ENCODE results near the gene DOCK3. TPM values are rescaled to one million over a fixed set of nuclear protein-coding genes. Genes with fewer than 3 reads are reported as not detected.
"Not testable (repeated sequence)": the region's sequence is repeated elsewhere in the genome, so short reads cannot be mapped to it uniquely, and the experiment has no call there.

Gene DOCK3
- total RNA-seq, 3 donors from 2014 or later, result 1.2 to 1.7 (median 1.5) TPM

DNA sequence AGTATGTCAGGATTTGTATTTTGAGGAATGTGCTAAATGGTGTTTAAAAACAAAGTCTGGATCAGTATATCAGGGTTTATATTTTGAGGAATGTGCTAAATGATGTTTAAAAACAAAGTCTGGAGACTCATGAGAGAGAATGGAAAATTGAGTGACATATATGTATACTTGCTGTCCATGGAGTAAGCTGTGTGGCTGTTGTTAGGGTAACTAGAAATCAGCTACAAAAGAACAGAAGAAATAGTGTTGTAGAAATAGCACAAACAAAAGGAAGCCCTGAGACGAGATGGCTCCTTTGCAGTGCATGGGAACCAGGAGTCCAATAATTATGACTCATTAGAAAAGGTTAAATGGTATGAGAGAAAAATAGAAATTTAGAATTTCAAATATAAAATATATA is 427.7 kb downstream of the DOCK3 start:
- ATAC-seq (no peak), DNase-seq (no peak)
- Mint-ChIP-seq H3K36me3 (ENCODE audit: insufficient read depth) (no peaks in the 10 kb centered on the region), H3K4me3 (no peak overlapping the region), H3K27me3 (ENCODE audit: low read depth) (peaks cover 5% of the 10 kb centered on the region), H3K4me1 (ENCODE audit: low read depth) (peaks cover 7% of the 10 kb centered on the region), H3K9me3 (peaks cover 9% of the 10 kb centered on the region)

DNA sequence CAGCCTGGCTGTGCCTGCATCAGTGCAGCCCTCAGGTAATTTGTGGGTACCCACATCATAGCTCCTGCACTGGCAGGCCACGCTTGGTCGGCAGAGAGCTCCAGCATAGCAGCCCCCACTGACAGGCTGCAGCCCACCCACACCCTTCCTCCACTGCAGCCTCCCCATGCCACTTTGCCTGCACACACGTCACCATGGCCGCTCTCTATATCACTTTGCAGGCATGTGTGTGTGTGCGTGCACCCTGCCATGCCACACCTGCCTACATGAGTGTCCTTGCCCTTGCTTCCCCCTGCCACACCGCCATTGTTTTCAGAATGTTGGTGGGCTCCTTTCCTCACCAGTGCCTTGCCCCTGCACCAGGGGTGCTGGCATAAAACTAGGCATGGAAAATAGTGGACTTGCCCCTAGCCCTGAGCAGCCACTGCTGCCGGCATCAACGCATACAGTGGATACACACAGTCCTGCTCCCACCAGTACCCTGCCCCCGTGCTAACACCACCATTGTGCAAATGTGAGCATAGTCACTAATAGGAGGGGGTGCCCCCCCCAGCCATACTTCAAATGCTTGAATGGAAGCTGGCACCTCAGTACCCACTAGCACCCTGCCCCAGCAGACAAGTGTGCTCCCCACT is 431.6 kb downstream of the DOCK3 start:
- DNase-seq (no peak), ATAC-seq (no peak)
- Mint-ChIP-seq H3K27me3 (ENCODE audit: low read depth) (peaks cover 5% of the 10 kb centered on the region), H3K9me3 (peaks cover 27% of the 10 kb centered on the region), H3K4me3 (no peak overlapping the region), H3K36me3 (ENCODE audit: insufficient read depth) (peaks cover 8% of the 10 kb centered on the region), H3K4me1 (ENCODE audit: low read depth) (no peaks in the 10 kb centered on the region)

DNA sequence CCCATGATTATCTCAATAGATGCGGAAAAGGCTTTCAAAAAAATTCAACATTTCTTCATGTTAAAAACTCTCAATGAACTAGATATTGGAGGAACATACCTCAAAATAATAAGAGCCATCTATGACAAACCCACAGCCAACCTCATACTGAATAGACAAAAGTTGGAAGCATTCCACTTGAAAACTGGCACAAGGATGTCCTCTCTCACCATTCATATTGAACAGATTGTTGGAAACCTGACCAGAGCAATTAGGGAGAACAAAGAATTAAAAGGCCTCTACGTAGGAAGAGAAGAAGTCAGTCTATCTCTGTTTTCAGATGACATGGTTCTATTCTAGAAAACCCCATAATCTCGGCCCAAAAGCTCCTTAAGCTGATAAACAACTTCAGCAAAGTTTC is 435.9 kb downstream of the DOCK3 start:
- Mint-ChIP-seq H3K9me3 (peaks cover 27% of the 10 kb centered on the region), H3K36me3 (ENCODE audit: insufficient read depth) (peaks cover 8% of the 10 kb centered on the region), H3K27me3 (ENCODE audit: low read depth) (peaks cover 5% of the 10 kb centered on the region), H3K4me1 (ENCODE audit: low read depth) (no peaks in the 10 kb centered on the region), H3K4me3 (no peak overlapping the region)
- no peak for DNase-seq
- ATAC-seq, result no peak

DNA sequence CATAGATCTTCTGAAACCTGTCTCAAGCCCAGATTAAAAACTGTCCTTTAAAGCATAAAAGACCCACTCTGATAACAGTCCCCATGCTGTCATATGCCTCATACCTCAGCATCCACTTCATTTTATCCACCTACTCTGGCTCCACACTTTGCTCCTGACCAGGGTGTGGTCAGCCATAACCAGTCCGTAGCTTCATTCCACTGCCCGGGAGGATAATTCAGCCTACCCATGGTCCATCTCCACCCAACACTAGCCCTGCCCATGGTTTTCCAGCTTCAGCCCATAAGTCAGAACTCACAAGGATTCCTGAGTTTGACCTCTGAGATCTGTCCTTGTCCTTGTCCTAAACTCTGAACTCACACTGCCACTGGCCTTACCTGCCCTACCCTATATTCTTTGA is 448.2 kb downstream of the DOCK3 start:
- peaks cover 16% of the 10 kb centered on the region for H3K9me3 Mint-ChIP-seq
- H3K36me3 Mint-ChIP-seq (ENCODE audit: insufficient read depth), result peaks cover 3% of the 10 kb centered on the region
- no peak overlapping the region for H3K4me3 Mint-ChIP-seq
- ATAC-seq (no peak), DNase-seq (no peak)
- peaks cover 8% of the 10 kb centered on the region for H3K27me3 Mint-ChIP-seq (ENCODE audit: low read depth)
- no peaks in the 10 kb centered on the region for H3K4me1 Mint-ChIP-seq (ENCODE audit: low read depth)

- H3K4me3 Mint-ChIP-seq, result no peak overlapping the region
- no peak for ATAC-seq
- peaks cover 3% of the 10 kb centered on the region for H3K36me3 Mint-ChIP-seq (ENCODE audit: insufficient read depth)
- no peak for DNase-seq
- no peaks in the 10 kb centered on the region for H3K4me1 Mint-ChIP-seq (ENCODE audit: low read depth)
- H3K9me3 Mint-ChIP-seq, result peaks cover 15% of the 10 kb centered on the region
- peaks cover 8% of the 10 kb centered on the region for H3K27me3 Mint-ChIP-seq (ENCODE audit: low read depth)
Observed at GRCh38 chr3:51123531-51123930, 448.8 kb downstream of the DOCK3 start.

DNA sequence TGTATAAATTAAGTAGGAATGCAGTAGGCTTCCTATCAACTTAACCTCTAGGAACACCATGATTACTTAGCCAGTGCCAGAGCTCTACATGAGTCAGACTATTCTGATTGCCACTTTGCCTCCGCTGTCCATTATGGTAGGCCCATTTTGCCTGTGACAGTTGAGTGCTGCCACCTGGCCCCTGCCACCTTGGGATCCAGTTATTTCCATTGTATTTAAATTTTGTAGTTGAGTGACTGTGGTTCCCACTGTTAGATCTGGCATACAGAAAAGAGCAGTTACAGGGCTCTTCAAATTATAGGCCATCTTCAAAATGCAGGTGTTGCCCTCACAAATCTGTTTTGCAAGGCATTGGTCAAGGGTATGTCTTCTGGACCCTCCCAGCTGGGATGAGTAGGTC is 456.9 kb downstream of the DOCK3 start:
- not testable (repeated sequence) for DNase-seq; H3K4me3 Mint-ChIP-seq; H3K4me1 Mint-ChIP-seq (ENCODE audit: low read depth); H3K27me3 Mint-ChIP-seq (ENCODE audit: low read depth); ATAC-seq; H3K36me3 Mint-ChIP-seq (ENCODE audit: insufficient read depth)
- H3K9me3 Mint-ChIP-seq, result peaks cover 14% of the 10 kb centered on the region

GRCh38 chr3:51137715-51138114 is 463.0 kb downstream of the DOCK3 start:
- H3K4me1 Mint-ChIP-seq (ENCODE audit: low read depth), result peaks cover 13% of the 10 kb centered on the region

GRCh38 chr3:51139616-51140015 is 464.9 kb downstream of the DOCK3 start:
- H3K4me1 Mint-ChIP-seq (ENCODE audit: low read depth), result peaks cover 13% of the 10 kb centered on the region
- H3K27me3 Mint-ChIP-seq (ENCODE audit: low read depth), result no peaks in the 10 kb centered on the region
- ATAC-seq, result no peak
- no peaks in the 10 kb centered on the region for H3K9me3 Mint-ChIP-seq
- H3K36me3 Mint-ChIP-seq (ENCODE audit: insufficient read depth), result no peaks in the 10 kb centered on the region
- H3K4me3 Mint-ChIP-seq, result no peak overlapping the region
- DNase-seq, result no peak

More at GRCh38 chr3:51137715-51138114, 463.0 kb downstream of the DOCK3 start:
- no peaks in the 10 kb centered on the region for H3K27me3 Mint-ChIP-seq (ENCODE audit: low read depth)
- no peaks in the 10 kb centered on the region for H3K9me3 Mint-ChIP-seq
- no peak overlapping the region for H3K4me3 Mint-ChIP-seq
- DNase-seq (no peak), ATAC-seq (no peak)
- no peaks in the 10 kb centered on the region for H3K36me3 Mint-ChIP-seq (ENCODE audit: insufficient read depth)

DNA sequence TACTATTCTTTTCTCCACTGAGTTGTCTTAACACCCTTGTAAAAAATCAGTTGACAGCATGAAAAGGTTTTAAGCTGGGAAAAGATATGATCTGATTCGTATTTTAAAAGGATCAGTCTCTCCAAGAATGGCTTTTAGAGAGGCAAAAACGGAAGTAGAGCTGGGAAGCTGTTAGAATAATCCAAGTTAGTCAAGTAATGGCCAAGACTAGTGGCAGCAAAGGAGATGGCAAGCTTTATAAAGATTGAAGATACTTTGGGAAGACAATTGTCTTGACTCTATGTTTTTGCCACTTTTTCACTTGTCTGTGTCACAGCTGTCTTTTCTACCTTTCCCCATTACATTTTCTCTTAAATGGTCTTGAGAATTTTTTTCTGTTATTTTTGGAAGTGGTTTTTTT is 466.8 kb downstream of the DOCK3 start:
- Mint-ChIP-seq H3K4me1 (ENCODE audit: low read depth) (peaks cover 13% of the 10 kb centered on the region), H3K4me3 (no peak overlapping the region), H3K9me3 (no peaks in the 10 kb centered on the region), H3K27me3 (ENCODE audit: low read depth) (no peaks in the 10 kb centered on the region), H3K36me3 (ENCODE audit: insufficient read depth) (no peaks in the 10 kb centered on the region)
- no peak for DNase-seq
- ATAC-seq, result no peak

DNA sequence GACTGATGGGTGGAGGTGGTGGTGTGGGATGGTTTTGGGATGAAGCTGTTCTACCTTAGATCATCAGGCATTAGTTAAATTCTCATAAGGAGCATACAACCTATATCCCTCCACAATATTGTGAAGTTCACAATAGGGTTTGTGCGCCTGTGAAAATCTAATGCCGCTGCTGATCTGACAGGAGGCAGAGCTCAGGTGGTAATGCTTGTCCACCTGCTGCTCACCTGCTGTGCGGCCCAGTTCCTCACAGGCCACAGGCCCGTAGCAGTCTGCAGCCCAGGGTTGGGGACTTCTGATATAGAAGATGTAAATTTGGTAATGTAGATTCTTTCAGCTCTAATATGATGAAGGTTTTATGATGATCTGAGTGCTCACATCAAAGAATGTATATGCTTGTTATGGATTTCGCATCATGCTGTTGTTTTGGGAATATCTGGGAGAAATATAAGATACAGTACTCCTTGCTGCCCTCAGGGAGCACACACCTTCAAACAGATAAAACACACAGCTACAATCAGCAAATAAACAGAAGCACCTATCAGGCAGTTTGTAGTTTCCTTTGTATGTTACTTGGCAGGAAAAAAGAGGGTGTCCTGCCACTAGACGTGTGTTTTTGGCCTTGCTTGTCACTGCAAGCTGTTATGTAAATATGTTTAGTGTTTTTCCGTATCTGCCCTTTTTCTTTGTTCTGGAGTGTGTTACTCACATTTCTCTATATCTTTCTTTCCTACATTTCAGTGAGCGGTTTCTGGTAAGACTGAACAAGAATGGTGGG is 471.3 kb downstream of the DOCK3 start:
- H3K4me3 Mint-ChIP-seq, result no peak overlapping the region
- H3K4me1 Mint-ChIP-seq (ENCODE audit: low read depth), result peaks cover 13% of the 10 kb centered on the region
- ATAC-seq (no peak), DNase-seq (no peak)
- H3K27me3 Mint-ChIP-seq (ENCODE audit: low read depth), result no peaks in the 10 kb centered on the region
- peaks cover 2% of the 10 kb centered on the region for H3K36me3 Mint-ChIP-seq (ENCODE audit: insufficient read depth)
- no peaks in the 10 kb centered on the region for H3K9me3 Mint-ChIP-seq

DNA sequence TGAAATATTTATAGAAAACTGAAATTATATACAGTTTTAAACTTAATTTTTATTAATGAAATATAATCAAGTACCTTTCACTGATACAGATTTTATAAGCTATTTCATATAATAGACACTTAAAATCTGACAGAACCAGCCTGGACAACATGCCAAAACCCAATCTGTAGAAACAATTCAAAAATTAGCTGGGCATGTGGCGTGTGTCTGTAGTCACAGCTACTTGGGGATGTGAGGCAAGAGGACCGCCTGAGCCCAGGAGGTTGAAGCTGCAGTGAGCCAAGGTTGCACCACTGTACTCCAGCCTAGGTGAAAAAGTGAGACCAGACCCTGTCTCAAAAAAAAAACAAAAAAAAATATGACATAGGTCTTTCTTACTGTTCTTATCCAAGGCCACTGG is 472.1 kb downstream of the DOCK3 start:
- no peak for ATAC-seq
- Mint-ChIP-seq H3K27me3 (ENCODE audit: low read depth) (no peaks in the 10 kb centered on the region), H3K36me3 (ENCODE audit: insufficient read depth) (peaks cover 2% of the 10 kb centered on the region)

GRCh38 chr3:51156147-51156546 is 481.4 kb downstream of the DOCK3 start:
- Mint-ChIP-seq H3K4me1 (ENCODE audit: low read depth) (no peaks in the 10 kb centered on the region), H3K27me3 (ENCODE audit: low read depth) (no peaks in the 10 kb centered on the region), H3K9me3 (no peaks in the 10 kb centered on the region), H3K4me3 (no peak overlapping the region), H3K36me3 (ENCODE audit: insufficient read depth) (no peaks in the 10 kb centered on the region)
- ATAC-seq, result no peak
- DNase-seq, result no peak

More for the DNA sequence above, 472.1 kb downstream of the DOCK3 start:
- no peak overlapping the region for H3K4me3 Mint-ChIP-seq
- no peak for DNase-seq
- peaks cover 9% of the 10 kb centered on the region for H3K4me1 Mint-ChIP-seq (ENCODE audit: low read depth)
- H3K9me3 Mint-ChIP-seq, result no peaks in the 10 kb centered on the region

DNA sequence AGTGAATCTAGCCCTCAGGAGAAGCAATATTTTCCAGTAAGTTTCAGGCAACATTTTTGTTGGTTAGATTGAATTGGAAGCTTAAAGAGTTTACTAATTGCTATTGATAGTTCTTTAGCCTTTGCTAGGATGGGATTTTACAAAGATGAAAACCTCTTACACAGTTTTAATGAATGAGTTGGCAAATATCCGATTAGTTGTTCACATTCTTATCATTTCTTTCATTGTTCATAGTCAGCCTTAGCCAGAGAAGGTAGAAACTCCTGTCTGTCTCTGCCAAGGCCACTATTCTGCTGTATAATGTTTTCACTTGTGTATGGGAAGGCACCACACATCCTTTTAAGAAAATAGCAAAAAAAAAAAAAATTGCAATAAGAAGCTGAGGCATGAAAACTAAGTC is 488.3 kb downstream of the DOCK3 start:
- ATAC-seq, result no peak
- no peak for DNase-seq
- Mint-ChIP-seq H3K4me1 (ENCODE audit: low read depth) (no peaks in the 10 kb centered on the region), H3K9me3 (no peaks in the 10 kb centered on the region), H3K4me3 (no peak overlapping the region), H3K27me3 (ENCODE audit: low read depth) (no peaks in the 10 kb centered on the region), H3K36me3 (ENCODE audit: insufficient read depth) (no peaks in the 10 kb centered on the region)

DNA sequence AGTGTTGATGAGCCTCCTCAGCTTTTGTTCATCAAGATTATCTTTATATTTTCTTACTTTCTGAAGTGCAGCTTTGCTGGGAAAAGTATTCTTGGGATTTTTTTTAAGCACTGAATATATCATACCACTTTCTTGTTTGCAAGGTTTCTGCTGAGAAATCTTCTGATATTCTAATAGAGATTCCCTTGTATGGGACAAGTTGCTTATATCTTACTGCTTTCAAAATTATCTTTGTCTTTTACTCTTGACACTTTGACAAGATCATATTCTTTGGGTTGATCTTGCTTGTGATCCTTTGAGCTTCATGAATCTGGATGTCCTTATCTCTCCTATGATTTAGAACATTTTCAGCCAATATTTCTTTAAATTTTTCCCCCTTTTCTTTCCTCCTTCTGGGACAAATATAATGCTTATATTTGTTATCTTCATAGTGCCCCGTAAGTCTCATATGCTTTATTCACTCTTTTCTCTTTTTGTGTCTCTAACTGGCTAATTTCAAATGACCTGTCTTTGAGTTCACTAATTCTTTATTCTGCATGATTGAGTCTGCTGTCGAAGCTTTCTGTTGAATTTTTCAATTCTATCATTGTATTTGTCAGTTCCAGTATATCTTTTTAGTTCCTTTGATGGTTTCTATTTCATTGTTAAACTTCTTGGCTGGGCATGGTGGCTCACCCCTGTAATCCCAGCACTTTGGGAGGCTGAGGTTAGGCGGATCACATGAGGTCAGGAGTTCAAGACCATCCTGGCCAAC is 499.0 kb downstream of the DOCK3 start:
- peaks cover 11% of the 10 kb centered on the region for H3K36me3 Mint-ChIP-seq (ENCODE audit: insufficient read depth)
- DNase-seq (no peak), ATAC-seq (no peak)
- peaks cover 23% of the 10 kb centered on the region for H3K9me3 Mint-ChIP-seq
- H3K4me1 Mint-ChIP-seq (ENCODE audit: low read depth), result no peaks in the 10 kb centered on the region
- H3K4me3 Mint-ChIP-seq, result no peak overlapping the region
- H3K27me3 Mint-ChIP-seq (ENCODE audit: low read depth), result no peaks in the 10 kb centered on the region

All from activated T-cell treated with anti-CD3 and anti-CD28 coated beads, Interleukin-2, amount 50 U/mL, for 4 hours (primary cell).